Measurements from ENCODE around the gene SMPD2.

Gene SMPD2

GRCh38 chr6:109491207-109491938, 50.8 kb downstream of the SMPD2 start:
- no peak for DNase-seq (ENCODE audit: low read depth)
- TF ChIP-seq MYC (IDR thresholded peaks at IDR 0.05; ENCODE audit: low read depth, low read length) (no peak), MAX (IDR thresholded peaks at IDR 0.05; ENCODE audit: low read depth, low read length) (no peak), POLR2A (IDR thresholded peaks at IDR 0.05; ENCODE audit: extremely low read depth, insufficient read length) (no peak), CTCF (IDR thresholded peaks at IDR 0.05; ENCODE audit: low read depth, low read length) (no peak)
- H3K4me3 ChIP-seq (ENCODE audit: low read depth, low read length) = no peak overlapping the region

Data from NB4 (cell line).